Left lung (tissue), 10 donors: ENCODE measurements around the gene CTSW. TPM values are rescaled to one million over a fixed set of nuclear protein-coding genes. Genes with fewer than 3 reads are reported as not detected.
A peak's percentile ranks its signal among the peaks of the same experiment; 100 is the strongest.

Experiments
- ATAC-seq: fragments of 200-7000 bp; cut with Tn5 transposase; one replicate; pipeline ENCODE4 v1.9.1; 2020; ENCODE audit warnings: moderate library complexity
- DNase-seq, 4 donors: peaks; one replicate each; pipeline ENCODE4 v3.0.0-alpha.2; 2013 to 2020
- H3K27ac ChIP-seq, 2 donors: fragments of 200-600 bp; sonication (generic) in 1 of 2; one replicate each; pipeline versions ENCODE4 v1.5.0 to v1.8.0; 2020 to 2021
- H3K27me3 ChIP-seq, 2 donors: fragments of 200-600 bp; sonication (generic) in 1 of 2; one replicate each; pipeline versions ENCODE4 v1.5.0 to v1.8.0; 2020 to 2021
- H3K36me3 ChIP-seq, 2 donors: fragments of 200-600 bp; sonication (generic) in 1 of 2; one replicate each; pipeline versions ENCODE4 v1.5.0 to v1.8.0; 2020 to 2021
- H3K4me1 ChIP-seq, 2 donors: fragments of 200-600 bp; one replicate each; pipeline ENCODE4 v1.8.0; 2021
- H3K4me3 ChIP-seq, 2 donors: fragments of 200-600 bp; sonication (generic) in 1 of 2; one replicate each; pipeline versions ENCODE4 v1.5.0 to v1.8.0; 2020 to 2021; ENCODE audit warnings: mild to moderate bottlenecking in 1 of 2
- H3K9me3 ChIP-seq, 2 donors: fragments of 200-600 bp; sonication (generic) in 1 of 2; one replicate each; pipeline versions ENCODE4 v1.5.0 to v1.8.0; 2020 to 2021
- CTCF ChIP-seq, 2 donors: fragments of 200-600 bp; sonication (generic) in 1 of 2; IDR thresholded peaks; one replicate each; pipeline versions ENCODE4 v1.5.0 to v1.8.0; 2021; ENCODE audit warnings: antibody characterized with exemption in 2 of 2
- intact Hi-C, 2 donors: fragments of 100-400 bp; cut with DNase I; formaldehyde crosslinking; loops; one replicate each; pipeline versions ENCODE4 v1.11.2 to v1.14.2; 2022
- polyA plus RNA-seq, 6 donors: library from polyadenylated mRNA; unstranded; fragments of 120-200 nt; gene quantifications; one replicate each; pipeline ENCODE4 v1.2.1, GENCODE V29; 2013; ENCODE audit not compliant: insufficient read length in 6 of 6
- total RNA-seq, 2 donors: library from RNA; stranded (reverse); fragmentation: NEBNext Ultra II Directional; extraction: Animal tissue kit (Norgen Biotek cat#: 25700); gene quantifications; one replicate each; pipeline ENCODE4 v1.2.1, GENCODE V29; 2021
- donor health status: DM: no; HTN: yes; CAD: no.
- donor health status: DM: no; HTN: no; CAD: no.

CTSW gene
- total and polyA plus RNA-seq, 8 donors: 2.7 to 9.1 (median 5.9) TPM

GRCh38 chr11:65856689-65857499, 22.7 kb upstream of the CTSW start:
- peak in 1 of 2 donors; percentile 14 for TF ChIP-seq CTCF (IDR thresholded peaks at IDR 0.05)
- Histone ChIP-seq H3K27ac (peak overlapping the region; percentile 95 to 99), H3K4me1 (peaks cover 15 to 61% of the 10 kb centered on the region in 2 donors), H3K4me3 (peak overlapping the region; percentile 95 to 96), H3K36me3 (peaks cover 6 to 47% of the 10 kb centered on the region in 2 donors), H3K27me3 (no peaks in the 10 kb centered on the region), H3K9me3 (no peaks in the 10 kb centered on the region)
- intact Hi-C loops: no loop called here
- ATAC-seq (peak; percentile 48), DNase-seq (peak; percentile 69 to 96 (median 80))

- Histone ChIP-seq H3K36me3 (peaks cover 6 to 47% of the 10 kb centered on the region in 2 donors), H3K4me1 (peaks cover 19 to 67% of the 10 kb centered on the region in 2 donors), H3K27me3 (no peaks in the 10 kb centered on the region)
These were observed 22.2 kb upstream of the CTSW start for GRCh38 chr11:65857500-65857852.

GRCh38 chr11:65857853-65858680, 21.6 kb upstream of the CTSW start, which contains the start of gene CFL1:
Gene CFL1, minus strand, starts transcription at chr11:65858180. Its CDS starts 81 bp downstream, at chr11:65858099.
- intact Hi-C loops: no loop called here
- H3K4me1 ChIP-seq: peaks cover 19 to 73% of the 10 kb centered on the region in 2 donors
- peak within 1 kb of the TSS; percentile 95 to 96 for H3K4me3 ChIP-seq
- H3K9me3 ChIP-seq: no peaks in the 10 kb centered on the region
- no peak for TF ChIP-seq CTCF (IDR thresholded peaks at IDR 0.05)
- H3K27ac ChIP-seq: peak within 1 kb of the TSS; percentile 95 to 99
- peaks cover 6 to 47% of the 10 kb centered on the region in 2 donors for H3K36me3 ChIP-seq
- DNase-seq (peak; percentile 96 to 99 (median 98)), ATAC-seq (peak; percentile 75)
- H3K27me3 ChIP-seq: no peaks in the 10 kb centered on the region

More at GRCh38 chr11:65857500-65857852, 22.2 kb upstream of the CTSW start:
- peak overlapping the region; percentile 95 to 96 for H3K4me3 ChIP-seq
- DNase-seq (no peak), ATAC-seq (no peak)
- H3K9me3 ChIP-seq: no peaks in the 10 kb centered on the region
- TF ChIP-seq CTCF (IDR thresholded peaks at IDR 0.05): no peak
- H3K27ac ChIP-seq: peak overlapping the region; percentile 95 to 99
- intact Hi-C loops: no loop called here

GRCh38 chr11:65858681-65859087, 21.0 kb upstream of the CTSW start:
- peaks cover 6 to 47% of the 10 kb centered on the region in 2 donors for H3K36me3 ChIP-seq
- intact Hi-C loops: no loop called here

More at GRCh38 chr11:65858681-65859087, 21.0 kb upstream of the CTSW start:
- DNase-seq (peak in 1 of 4 donors; percentile 19), ATAC-seq (no peak)
- H3K9me3 ChIP-seq: no peaks in the 10 kb centered on the region
- TF ChIP-seq CTCF (IDR thresholded peaks at IDR 0.05): no peak
- H3K4me3 ChIP-seq: peak overlapping the region; percentile 78 to 96
- peak overlapping the region; percentile 95 to 99 for H3K27ac ChIP-seq
- H3K27me3 ChIP-seq: no peaks in the 10 kb centered on the region
- H3K4me1 ChIP-seq: peaks cover 19 to 72% of the 10 kb centered on the region in 2 donors
